DND-41 (cell line): ENCODE measurements around the gene MAP7.

Experiments used
- ATAC-seq: fragments of 200-7000 bp; cut with Tn5 transposase; 3 replicates; pipeline ENCODE4 v1.9.1; 2021; ENCODE audit warnings: low read depth; ENCODE audit not compliant: insufficient read depth
- DNase-seq: peaks from one replicate; pipeline ENCODE4 v3.0.0-alpha.2; 2020
- H2AFZ ChIP-seq: 2 replicates; pipeline ENCODE4 v1.6.0; 2012; ENCODE audit warnings: low read depth, low read length
- H3K27ac ChIP-seq: 2 replicates; pipeline ENCODE4 v1.5.1; 2012; ENCODE audit warnings: low read length, inconsistent platforms
- H3K27me3 ChIP-seq: fragments of 200-600 bp; sonication (generic); 2 replicates; pipeline ENCODE4 v1.6.0; 2012; ENCODE audit warnings: low read length, mild to moderate bottlenecking, inconsistent platforms; ENCODE audit not compliant: insufficient read depth, poor library complexity
- H3K36me3 ChIP-seq: 2 replicates; pipeline ENCODE4 v1.5.1; 2012; ENCODE audit warnings: low read length, inconsistent platforms; ENCODE audit not compliant: insufficient read depth
- H3K4me1 ChIP-seq: 2 replicates; pipeline ENCODE4 v1.5.1; 2012; ENCODE audit warnings: mild to moderate bottlenecking, low read length; ENCODE audit not compliant: insufficient read depth
- H3K4me2 ChIP-seq: 2 replicates; pipeline ENCODE4 v1.6.0; 2012; ENCODE audit warnings: mild to moderate bottlenecking, moderate library complexity, low read length, inconsistent platforms; ENCODE audit not compliant: insufficient read depth
- H3K4me3 ChIP-seq, 2 experiments: fragments of 200-600 bp in 1 of 2; shearing (Covaris generic) in 1 of 2; 2 replicates each; pipeline ENCODE4 v1.5.1; 2012 to 2016; ENCODE audit warnings: inconsistent platforms in 2 of 2, low read length in 2 of 2, mild to moderate bottlenecking in 2 of 2, low read depth in 1 of 2, moderate library complexity in 1 of 2
- H3K79me2 ChIP-seq: 2 replicates; pipeline ENCODE4 v1.6.0; 2012; ENCODE audit warnings: low read length, inconsistent platforms; ENCODE audit not compliant: insufficient read depth
- H3K9ac ChIP-seq: 2 replicates; pipeline ENCODE4 v1.6.0; 2012; ENCODE audit warnings: low read depth, mild to moderate bottlenecking, inconsistent platforms, low read length, moderate library complexity
- H3K9me3 ChIP-seq: 2 replicates; pipeline ENCODE4 v1.5.1; 2012; ENCODE audit warnings: low read length, moderate library complexity, mild to moderate bottlenecking, inconsistent platforms; ENCODE audit not compliant: insufficient read depth, severe bottlenecking
- H4K20me1 ChIP-seq: 2 replicates; pipeline ENCODE4 v1.6.0; 2012; ENCODE audit warnings: low read length; ENCODE audit not compliant: insufficient read depth
- EZH2 ChIP-seq: IDR thresholded peaks from 3 replicates; pipeline ENCODE4 v1.6.1; 2012; ENCODE audit warnings: borderline replicate concordance, low read depth, mild to moderate bottlenecking, moderate library complexity, low read length, inconsistent platforms; ENCODE audit not compliant: severe bottlenecking
- TF ChIP-seq, protein P1 (sequence below): IDR thresholded peaks from 2 replicates; pipeline ENCODE4 v1.5.1; 2012; ENCODE audit warnings: borderline replicate concordance, low read length, moderate library complexity, mild to moderate bottlenecking; ENCODE audit not compliant: poor library complexity, severe bottlenecking; ENCODE audit errors: extremely low read depth

MAP7 gene

DNA sequence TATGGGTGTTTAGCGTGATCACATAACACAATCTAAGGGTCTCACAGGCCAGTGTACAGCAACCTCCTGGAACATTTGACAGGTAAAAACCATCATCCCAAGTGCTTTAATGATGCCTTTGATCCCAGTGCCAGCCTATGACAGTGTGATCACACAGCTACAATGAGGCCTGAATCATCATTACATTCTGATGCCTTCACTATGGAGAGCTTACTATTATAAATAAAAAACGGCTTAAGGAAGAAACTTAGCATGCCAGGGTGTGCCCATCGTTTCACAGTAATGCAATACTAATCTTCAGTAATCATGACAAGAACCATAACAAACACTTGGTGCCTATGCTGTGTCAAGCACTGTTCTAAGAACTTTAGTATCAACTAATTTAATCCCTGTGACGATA is 11.4 kb downstream of the MAP7 start:
- no peaks in the 10 kb centered on the region for H3K9me3 ChIP-seq

DNA sequence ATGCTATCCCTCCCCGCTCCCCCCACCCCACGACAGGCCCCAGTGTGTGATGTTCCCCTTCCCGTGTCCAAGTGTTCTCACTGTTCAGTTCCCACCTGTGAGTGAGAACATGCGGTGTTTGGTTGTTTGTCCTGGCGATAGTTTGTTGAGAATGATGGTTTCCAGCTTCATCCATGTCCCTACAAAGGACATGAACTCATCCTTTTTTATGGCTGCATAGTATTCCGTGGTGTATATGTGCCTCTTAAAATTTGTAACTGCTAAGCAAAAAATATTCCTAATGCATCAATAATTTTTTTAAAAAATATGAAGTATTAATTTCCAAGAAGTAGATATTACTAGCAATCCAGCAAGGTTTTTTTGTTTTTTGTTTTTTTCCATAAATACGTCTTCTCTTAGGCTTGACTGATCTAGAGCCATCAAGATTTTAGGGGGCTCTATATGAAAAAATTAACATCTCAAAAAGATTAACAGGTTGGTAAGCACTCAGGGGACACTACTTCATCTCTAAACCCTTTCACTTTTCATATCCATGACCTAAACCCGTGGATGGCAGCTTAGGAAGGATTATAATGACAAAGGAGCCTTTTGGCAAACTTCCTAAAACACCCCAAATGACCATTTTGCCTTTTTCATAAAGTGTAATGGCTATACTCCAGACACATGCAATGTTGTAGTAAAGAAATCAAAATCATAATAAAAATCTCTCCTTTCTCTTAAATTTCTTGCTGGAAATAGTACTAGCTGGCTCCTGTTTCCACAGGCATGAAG is 14.2 kb downstream of the MAP7 start:
- Histone ChIP-seq H3K36me3 (no peaks in the 10 kb centered on the region), H3K4me1 (no peaks in the 10 kb centered on the region), H3K27me3 (no peaks in the 10 kb centered on the region), H2AFZ (no peak overlapping the region), H3K9ac (no peak overlapping the region), H3K79me2 (no peaks in the 10 kb centered on the region), H3K27ac (no peak overlapping the region), H4K20me1 (no peaks in the 10 kb centered on the region), H3K4me3 (no peak overlapping the region), H3K4me2 (no peak overlapping the region), H3K9me3 (no peaks in the 10 kb centered on the region)
- TF ChIP-seq, protein P1, sequence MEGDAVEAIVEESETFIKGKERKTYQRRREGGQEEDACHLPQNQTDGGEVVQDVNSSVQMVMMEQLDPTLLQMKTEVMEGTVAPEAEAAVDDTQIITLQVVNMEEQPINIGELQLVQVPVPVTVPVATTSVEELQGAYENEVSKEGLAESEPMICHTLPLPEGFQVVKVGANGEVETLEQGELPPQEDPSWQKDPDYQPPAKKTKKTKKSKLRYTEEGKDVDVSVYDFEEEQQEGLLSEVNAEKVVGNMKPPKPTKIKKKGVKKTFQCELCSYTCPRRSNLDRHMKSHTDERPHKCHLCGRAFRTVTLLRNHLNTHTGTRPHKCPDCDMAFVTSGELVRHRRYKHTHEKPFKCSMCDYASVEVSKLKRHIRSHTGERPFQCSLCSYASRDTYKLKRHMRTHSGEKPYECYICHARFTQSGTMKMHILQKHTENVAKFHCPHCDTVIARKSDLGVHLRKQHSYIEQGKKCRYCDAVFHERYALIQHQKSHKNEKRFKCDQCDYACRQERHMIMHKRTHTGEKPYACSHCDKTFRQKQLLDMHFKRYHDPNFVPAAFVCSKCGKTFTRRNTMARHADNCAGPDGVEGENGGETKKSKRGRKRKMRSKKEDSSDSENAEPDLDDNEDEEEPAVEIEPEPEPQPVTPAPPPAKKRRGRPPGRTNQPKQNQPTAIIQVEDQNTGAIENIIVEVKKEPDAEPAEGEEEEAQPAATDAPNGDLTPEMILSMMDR: no peak
- TF ChIP-seq EZH2: no peak
- DNase-seq (no peak), ATAC-seq (no peak)

More for the DNA sequence above, 11.4 kb downstream of the MAP7 start:
- no peak overlapping the region for H3K9ac ChIP-seq
- H3K27me3 ChIP-seq: peaks cover 4% of the 10 kb centered on the region
- H3K4me3 ChIP-seq: no peak overlapping the region
- no peak overlapping the region for H3K27ac ChIP-seq
- TF ChIP-seq EZH2: no peak
- TF ChIP-seq, protein P1: no peak
- H3K4me2 ChIP-seq: no peak overlapping the region
- no peak overlapping the region for H2AFZ ChIP-seq
- H3K36me3 ChIP-seq: no peaks in the 10 kb centered on the region
- DNase-seq (no peak), ATAC-seq (no peak)
- no peaks in the 10 kb centered on the region for H4K20me1 ChIP-seq
- H3K4me1 ChIP-seq: no peaks in the 10 kb centered on the region
- no peaks in the 10 kb centered on the region for H3K79me2 ChIP-seq

DNA sequence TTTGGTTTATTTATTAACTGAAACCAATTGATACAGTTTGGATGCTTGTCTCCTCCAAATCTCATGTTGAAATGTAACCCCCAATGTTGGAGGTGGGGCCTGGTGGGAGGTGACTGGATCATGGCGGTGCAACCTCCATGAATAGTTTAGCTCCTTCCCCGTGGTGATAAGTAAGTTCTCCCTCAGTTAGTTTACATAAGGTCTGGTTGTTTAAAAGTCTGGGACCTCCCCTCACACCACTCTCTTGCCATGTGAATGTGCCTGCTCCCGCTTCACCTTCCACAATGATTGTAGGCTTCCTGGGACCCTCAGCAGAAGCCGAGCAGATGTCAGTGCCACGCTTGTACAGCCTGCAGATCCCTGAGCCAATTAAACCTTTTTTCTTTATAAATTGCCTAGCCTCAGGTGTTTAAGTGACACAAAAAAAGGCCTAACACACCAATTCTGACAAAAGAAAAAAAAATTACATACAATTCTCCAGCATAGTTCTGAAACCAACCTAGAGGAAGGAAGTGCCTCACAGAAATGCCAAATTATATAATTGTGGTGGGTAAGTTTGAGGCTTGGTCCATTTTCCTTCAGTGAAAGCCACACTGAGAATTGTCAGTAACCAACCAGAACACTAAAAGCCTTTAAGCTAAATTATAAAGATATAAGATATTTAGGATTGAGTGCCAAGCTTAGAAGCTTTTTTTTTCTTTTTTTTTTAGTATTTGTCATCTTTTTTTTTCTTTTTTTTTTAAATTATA is 15.0 kb downstream of the MAP7 start:
- DNase-seq (no peak), ATAC-seq (no peak)
- H3K27me3 ChIP-seq: no peaks in the 10 kb centered on the region
- no peaks in the 10 kb centered on the region for H3K4me1 ChIP-seq
- H4K20me1 ChIP-seq: no peaks in the 10 kb centered on the region
- H3K36me3 ChIP-seq: no peaks in the 10 kb centered on the region
- no peak for TF ChIP-seq EZH2
- TF ChIP-seq, protein P1: no peak
- no peak overlapping the region for H3K4me3 ChIP-seq
- no peak overlapping the region for H3K4me2 ChIP-seq
- H3K9me3 ChIP-seq: no peaks in the 10 kb centered on the region
- no peak overlapping the region for H3K9ac ChIP-seq
- no peak overlapping the region for H2AFZ ChIP-seq
- no peaks in the 10 kb centered on the region for H3K79me2 ChIP-seq
- no peak overlapping the region for H3K27ac ChIP-seq
